MG63 (cell line): ENCODE data around the gene RASGRF1. TPM values are rescaled to one million over a fixed set of nuclear protein-coding genes. Genes with fewer than 3 reads are reported as not detected.
A peak's percentile ranks its signal among the peaks of the same experiment; 100 is the strongest.
"Not testable (repeated sequence)": the region's sequence is repeated elsewhere in the genome, so short reads cannot be mapped to it uniquely, and the experiment has no call there.

Experiments used
- DNase-seq: peaks from one replicate; pipeline ENCODE4 v3.0.0-alpha.2; 2020
- H3K27me3 ChIP-seq: fragments of 250-450 bp; sonication (Bioruptor Pico); 2 replicates; pipeline ENCODE4 v1.5.1; 2020; ENCODE audit warnings: mild to moderate bottlenecking, moderate library complexity
- H3K36me3 ChIP-seq: fragments of 250-450 bp; sonication (Bioruptor Pico); 2 replicates; pipeline ENCODE4 v1.5.1; 2020; ENCODE audit warnings: mild to moderate bottlenecking, moderate library complexity
- H3K4me3 ChIP-seq: fragments of 250-450 bp; sonication (Bioruptor Pico); 2 replicates; pipeline ENCODE4 v1.5.1; 2020; ENCODE audit warnings: mild to moderate bottlenecking, moderate library complexity
- H3K9me3 ChIP-seq: fragments of 250-450 bp; sonication (Bioruptor Pico); 2 replicates; pipeline ENCODE4 v1.5.1; 2020; ENCODE audit warnings: mild to moderate bottlenecking, moderate library complexity
- total RNA-seq: library from RNA; depleted of rRNA; stranded (reverse); fragments of >200 nt; shearing (Covaris generic); gene quantifications from 2 replicates; pipeline ENCODE4 v1.2.3, GENCODE V29; 2014; ENCODE audit warnings: low replicate concordance

Gene RASGRF1
- total RNA-seq, 1 experiment from 2014 or later = not detected

DNA sequence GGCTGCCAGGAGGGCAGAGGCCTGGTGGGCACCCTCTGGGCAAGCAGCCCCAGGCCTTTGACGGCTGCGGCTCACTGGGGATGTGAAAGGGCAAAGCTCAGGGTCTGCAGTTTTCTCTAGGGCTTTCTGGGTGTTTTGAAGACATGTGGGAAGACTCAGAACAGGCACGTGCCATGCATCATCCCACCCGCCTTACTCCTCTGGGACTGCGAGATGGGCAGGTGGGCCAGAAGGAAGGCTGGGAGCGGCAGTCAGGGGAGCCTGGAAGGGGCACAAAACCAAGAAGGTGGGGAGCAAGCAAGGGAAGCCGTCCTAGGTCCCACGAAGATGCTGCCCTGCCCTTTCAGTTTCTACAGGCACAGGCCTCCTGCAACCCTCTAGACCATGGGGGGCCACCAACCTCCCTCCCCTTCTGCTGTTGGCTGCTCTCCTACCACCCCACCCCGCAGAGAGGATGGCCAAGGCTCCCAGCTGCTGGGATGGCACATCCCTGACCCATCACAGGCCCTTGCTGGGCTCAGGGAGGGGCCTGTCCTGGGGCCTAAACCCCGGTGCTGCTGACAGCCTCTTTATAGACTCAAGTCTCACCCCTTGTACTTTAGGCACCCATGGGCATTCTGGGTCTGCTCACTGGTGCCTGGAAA is 73.9 kb downstream of the RASGRF1 start:
- Histone ChIP-seq H3K4me3 (no peak overlapping the region), H3K36me3 (no peaks in the 10 kb centered on the region), H3K27me3 (no peaks in the 10 kb centered on the region), H3K9me3 (no peaks in the 10 kb centered on the region)
- DNase-seq = no peak

- H3K27me3 ChIP-seq = no peaks in the 10 kb centered on the region
- no peaks in the 10 kb centered on the region for H3K9me3 ChIP-seq
- no peak for DNase-seq
- no peak overlapping the region for H3K4me3 ChIP-seq
- H3K36me3 ChIP-seq = no peaks in the 10 kb centered on the region
Measured at GRCh38 chr15:79015416-79015815, 75.2 kb downstream of the RASGRF1 start.

- H3K36me3 ChIP-seq = no peaks in the 10 kb centered on the region
- no peak overlapping the region for H3K4me3 ChIP-seq
- H3K9me3 ChIP-seq = no peaks in the 10 kb centered on the region
- no peaks in the 10 kb centered on the region for H3K27me3 ChIP-seq
- DNase-seq = no peak
Measured at GRCh38 chr15:79010278-79010677, 80.3 kb downstream of the RASGRF1 start.

DNA sequence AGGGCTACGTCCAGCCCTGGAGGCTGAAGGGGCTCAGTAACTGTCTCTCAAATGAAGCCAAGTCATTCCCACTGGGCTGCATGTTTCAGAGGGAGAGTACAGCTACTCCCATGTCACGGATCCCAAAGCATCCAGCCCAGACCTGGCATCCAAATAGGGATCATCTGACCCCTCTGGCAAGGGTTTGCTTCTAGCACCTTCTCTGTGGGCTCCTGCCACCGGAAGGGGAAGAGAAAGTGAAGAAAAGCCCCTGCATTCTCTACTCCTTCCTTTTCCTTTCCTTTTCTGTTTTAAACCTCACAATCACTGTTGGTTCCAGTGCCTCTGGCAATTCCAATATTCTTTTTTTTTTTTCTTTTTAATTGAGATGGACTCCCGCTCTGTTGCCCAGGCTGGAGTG is 81.2 kb downstream of the RASGRF1 start:
- no peak for DNase-seq
- no peaks in the 10 kb centered on the region for H3K9me3 ChIP-seq
- H3K27me3 ChIP-seq = no peaks in the 10 kb centered on the region
- no peaks in the 10 kb centered on the region for H3K36me3 ChIP-seq
- H3K4me3 ChIP-seq = no peak overlapping the region

DNA sequence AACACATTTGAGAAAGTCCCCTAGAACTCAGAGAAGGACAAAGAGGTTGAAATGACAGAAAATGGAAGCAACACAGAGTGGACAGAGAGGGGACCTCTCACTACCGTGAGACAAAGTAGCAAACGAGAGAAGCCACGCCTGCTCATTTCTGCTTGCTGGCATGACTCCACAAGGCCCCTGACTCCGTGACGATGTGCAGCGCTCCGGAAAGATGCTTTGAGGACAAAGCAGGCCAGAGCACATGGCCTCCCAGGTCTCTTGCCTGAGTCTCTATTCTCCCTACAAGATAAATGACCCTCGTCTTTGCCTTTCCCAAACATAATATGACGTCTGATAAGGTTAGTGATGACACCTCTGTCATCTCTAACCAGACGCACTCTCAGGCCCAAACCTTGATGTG is 81.9 kb downstream of the RASGRF1 start:
- Histone ChIP-seq H3K9me3 (no peaks in the 10 kb centered on the region), H3K36me3 (no peaks in the 10 kb centered on the region), H3K27me3 (no peaks in the 10 kb centered on the region), H3K4me3 (no peak overlapping the region)
- DNase-seq = no peak

- H3K4me3 ChIP-seq = no peak overlapping the region
- DNase-seq = peak; percentile 62
- no peaks in the 10 kb centered on the region for H3K36me3 ChIP-seq
- no peaks in the 10 kb centered on the region for H3K9me3 ChIP-seq
- H3K27me3 ChIP-seq = no peaks in the 10 kb centered on the region
Measured at GRCh38 chr15:79007066-79007465, 83.5 kb downstream of the RASGRF1 start.

- no peak for DNase-seq
- no peak overlapping the region for H3K4me3 ChIP-seq
- H3K27me3 ChIP-seq = no peaks in the 10 kb centered on the region
- no peaks in the 10 kb centered on the region for H3K9me3 ChIP-seq
- H3K36me3 ChIP-seq = no peaks in the 10 kb centered on the region
Measured at GRCh38 chr15:79006071-79006470, 84.5 kb downstream of the RASGRF1 start.

GRCh38 chr15:79004336-79004735 is 86.2 kb downstream of the RASGRF1 start:
- H3K4me3 ChIP-seq = no peak overlapping the region
- H3K9me3 ChIP-seq = no peaks in the 10 kb centered on the region
- peak; percentile 71 for DNase-seq
- no peaks in the 10 kb centered on the region for H3K27me3 ChIP-seq
- H3K36me3 ChIP-seq = no peaks in the 10 kb centered on the region

GRCh38 chr15:79003896-79004295 is 86.7 kb downstream of the RASGRF1 start:
- Histone ChIP-seq H3K9me3 (no peaks in the 10 kb centered on the region), H3K27me3 (no peaks in the 10 kb centered on the region), H3K4me3 (no peak overlapping the region), H3K36me3 (no peaks in the 10 kb centered on the region)
- DNase-seq = no peak

DNA sequence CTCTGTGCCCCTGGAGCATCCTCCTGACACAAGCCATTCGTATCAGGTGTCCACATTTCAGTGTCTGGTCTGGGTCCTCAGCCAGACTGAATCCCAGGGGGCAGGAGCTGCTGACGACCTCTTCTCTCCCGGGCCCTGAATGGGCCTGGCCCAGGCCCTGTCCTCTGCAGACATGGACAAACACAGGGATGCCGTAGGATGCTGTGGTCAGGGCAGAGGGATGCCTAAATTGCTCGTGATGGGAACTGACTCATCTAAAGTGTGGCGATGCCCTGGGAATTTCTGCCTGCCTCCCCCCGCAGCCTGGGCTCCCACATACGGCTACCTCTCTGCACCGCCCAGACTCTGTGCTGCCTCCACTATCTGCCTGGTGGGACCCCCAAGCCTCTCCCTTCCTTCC is 87.3 kb downstream of the RASGRF1 start:
- DNase-seq = no peak
- Histone ChIP-seq H3K36me3 (no peaks in the 10 kb centered on the region), H3K27me3 (no peaks in the 10 kb centered on the region), H3K9me3 (no peaks in the 10 kb centered on the region), H3K4me3 (no peak overlapping the region)

DNA sequence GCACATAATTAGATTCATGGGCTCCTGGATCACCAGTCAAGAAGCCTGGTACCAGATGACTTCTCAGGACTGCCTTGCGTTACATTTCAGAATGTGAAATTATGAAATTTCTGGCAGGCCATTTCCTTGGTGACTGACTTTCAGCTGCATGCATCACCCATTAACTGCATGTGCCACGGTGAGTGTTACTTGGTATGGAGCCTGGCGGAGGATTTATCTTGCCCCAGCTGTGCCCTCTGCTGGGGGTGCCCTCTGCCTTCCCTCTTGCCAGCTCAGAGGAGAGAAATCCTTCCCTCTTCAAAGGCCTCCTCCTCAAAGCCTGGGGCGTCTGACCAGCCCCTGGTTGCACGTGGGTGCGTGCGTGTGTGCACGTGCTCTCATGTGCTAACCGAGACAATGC is 88.0 kb downstream of the RASGRF1 start:
- no peaks in the 10 kb centered on the region for H3K36me3 ChIP-seq
- H3K4me3 ChIP-seq = no peak overlapping the region
- DNase-seq = no peak
- no peaks in the 10 kb centered on the region for H3K9me3 ChIP-seq
- no peaks in the 10 kb centered on the region for H3K27me3 ChIP-seq

- no peaks in the 10 kb centered on the region for H3K36me3 ChIP-seq
- no peak for DNase-seq
Measured at GRCh38 chr15:78999636-79000035, 90.9 kb downstream of the RASGRF1 start.

GRCh38 chr15:78998526-78998925 is 92.1 kb downstream of the RASGRF1 start:
- Histone ChIP-seq H3K9me3 (no peaks in the 10 kb centered on the region), H3K27me3 (no peaks in the 10 kb centered on the region), H3K36me3 (no peaks in the 10 kb centered on the region), H3K4me3 (no peak overlapping the region)
- no peak for DNase-seq

More at GRCh38 chr15:78999636-79000035, 90.9 kb downstream of the RASGRF1 start:
- no peaks in the 10 kb centered on the region for H3K9me3 ChIP-seq
- no peak overlapping the region for H3K4me3 ChIP-seq
- H3K27me3 ChIP-seq = no peaks in the 10 kb centered on the region

- no peaks in the 10 kb centered on the region for H3K9me3 ChIP-seq
- DNase-seq = no peak
- H3K4me3 ChIP-seq = no peak overlapping the region
- H3K36me3 ChIP-seq = no peaks in the 10 kb centered on the region
- no peaks in the 10 kb centered on the region for H3K27me3 ChIP-seq
Measured at GRCh38 chr15:78997981-78998499, 92.5 kb downstream of the RASGRF1 start.

GRCh38 chr15:78996894-78997275 is 93.7 kb downstream of the RASGRF1 start:
- Histone ChIP-seq H3K4me3 (no peak overlapping the region), H3K36me3 (no peaks in the 10 kb centered on the region), H3K9me3 (no peaks in the 10 kb centered on the region), H3K27me3 (no peaks in the 10 kb centered on the region)
- DNase-seq = no peak

DNA sequence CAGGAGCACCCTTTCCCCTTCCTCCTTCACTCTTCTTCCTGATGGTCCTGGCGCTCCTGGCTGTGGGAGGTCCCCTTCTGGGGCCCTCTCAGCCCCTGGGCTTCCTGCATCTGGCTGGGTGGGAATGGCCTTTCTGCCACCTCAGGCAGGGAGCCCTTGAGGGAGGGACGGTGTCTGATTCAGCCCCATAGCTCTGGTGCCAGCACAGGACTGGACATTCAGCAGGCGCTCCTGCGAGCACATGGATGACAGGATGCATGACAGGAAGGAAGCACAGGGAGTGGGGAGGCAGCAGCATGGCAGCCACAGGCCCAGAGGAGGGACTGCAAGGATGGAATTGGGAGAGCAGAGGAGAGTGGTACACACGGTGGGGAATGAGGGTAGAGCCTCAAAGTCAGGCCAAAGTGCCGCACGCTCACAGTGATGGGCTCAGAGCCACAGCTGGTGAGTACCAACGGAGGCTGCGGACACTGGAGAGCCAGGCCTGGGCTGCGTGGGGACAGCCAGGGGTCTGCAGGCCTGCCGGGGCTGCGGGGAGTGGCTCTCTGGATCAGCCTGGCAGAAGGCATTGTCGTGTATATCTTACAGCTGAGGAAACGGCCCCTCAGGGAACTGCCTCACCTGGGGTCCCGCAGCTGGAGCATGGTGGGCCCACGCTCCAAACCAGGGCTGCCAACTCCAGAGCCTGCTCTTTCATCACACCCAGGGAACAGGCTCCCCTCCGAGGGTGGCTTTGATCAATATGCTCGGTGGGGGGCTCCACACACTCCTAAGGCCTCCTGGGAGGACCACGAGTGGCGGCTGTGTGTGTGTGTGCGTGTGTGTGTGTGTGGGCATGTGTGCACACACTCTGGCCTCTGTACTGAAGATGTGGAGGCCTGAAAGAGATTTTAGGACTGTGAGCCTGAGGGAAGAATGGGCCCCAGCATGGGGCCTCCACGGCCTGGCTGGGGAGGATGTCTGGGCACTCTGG is 94.4 kb downstream of the RASGRF1 start:
- Histone ChIP-seq H3K27me3 (no peaks in the 10 kb centered on the region), H3K4me3 (no peak overlapping the region)
- DNase-seq = no peak

DNA sequence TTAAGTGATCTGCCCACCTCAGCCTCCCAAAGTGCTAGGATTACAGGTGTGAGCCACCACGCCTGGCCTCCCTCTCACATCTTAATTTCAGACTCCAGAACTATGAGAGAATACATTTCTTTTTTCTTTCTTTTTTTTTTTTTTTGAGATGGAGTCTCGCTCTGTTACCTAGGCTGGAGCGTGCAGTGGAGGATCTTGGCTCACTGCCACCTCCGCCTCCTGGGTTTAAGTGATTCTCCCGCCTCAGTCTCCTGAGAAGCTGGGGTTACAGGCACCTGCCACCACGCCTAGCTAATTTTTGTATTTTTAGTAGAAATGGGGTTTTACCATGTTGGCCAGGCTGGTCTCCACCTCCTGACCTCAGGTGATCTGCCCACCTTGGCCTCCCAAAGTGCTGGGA is 95.4 kb downstream of the RASGRF1 start:
- not testable (repeated sequence) for H3K36me3 ChIP-seq, DNase-seq

More for the DNA sequence above, 94.4 kb downstream of the RASGRF1 start:
- H3K9me3 ChIP-seq = no peaks in the 10 kb centered on the region
- H3K36me3 ChIP-seq = no peaks in the 10 kb centered on the region

More for the DNA sequence above, 95.4 kb downstream of the RASGRF1 start:
- not testable (repeated sequence) for H3K4me3 ChIP-seq, H3K27me3 ChIP-seq, H3K9me3 ChIP-seq
